HG03432 (cell line): Measurements from ENCODE around the gene TAF11L14.
"Not testable (repeated sequence)": the region's sequence is repeated elsewhere in the genome, so short reads cannot be mapped to it uniquely, and the experiment has no call there.

ENCODE experiments used
- ATAC-seq: cut with Tn5 transposase; IDR thresholded peaks from one replicate; pipeline ENCODE4 v1.9.1; 2021; ENCODE audit warnings: mild to moderate bottlenecking, moderate library complexity; ENCODE audit not compliant: unreplicated experiment

TAF11L14 gene

GRCh38 chr5:17634160-17634559 is at the start of gene TAF11L14:
Gene TAF11L14, plus strand, starts transcription at chr5:17634460.
- no peak for ATAC-seq

- ATAC-seq, result not testable (repeated sequence)
These were observed 48.6 kb upstream of the TAF11L14 start, which contains the start of gene TAF11L7 for GRCh38 chr5:17585658-17586057. Gene TAF11L7, minus strand, starts transcription at chr5:17585758.

- not testable (repeated sequence) for ATAC-seq
These were observed 43.4 kb upstream of the TAF11L14 start, which contains the start of gene TAF11L8 for GRCh38 chr5:17590860-17591259. Gene TAF11L8, minus strand, starts transcription at chr5:17590960.

GRCh38 chr5:17594255-17594654 is 40.0 kb upstream of the TAF11L14 start, which contains the start of gene TAF11L9:
Gene TAF11L9, minus strand, starts transcription at chr5:17594394.
- not testable (repeated sequence) for ATAC-seq

GRCh38 chr5:17597728-17598127 is 36.5 kb upstream of the TAF11L14 start, which contains the start of gene TAF11L10:
Gene TAF11L10, minus strand, starts transcription at chr5:17597828.
- not testable (repeated sequence) for ATAC-seq

GRCh38 chr5:17603880-17604279 is 30.4 kb upstream of the TAF11L14 start, which contains the start of gene TAF11L11:
Gene TAF11L11, plus strand, starts transcription at chr5:17604183.
- ATAC-seq, result not testable (repeated sequence)

- no peak for ATAC-seq
These were observed 29.3 kb upstream of the TAF11L14 start for GRCh38 chr5:17604951-17605350.

GRCh38 chr5:17607461-17607860 is 26.8 kb upstream of the TAF11L14 start:
- ATAC-seq, result not testable (repeated sequence)

GRCh38 chr5:17610092-17610491 is 24.2 kb upstream of the TAF11L14 start, which contains the start of gene TAF11L12:
Gene TAF11L12, plus strand, starts transcription at chr5:17610392.
- not testable (repeated sequence) for ATAC-seq

- no peak for ATAC-seq
These were observed 19.2 kb upstream of the TAF11L14 start for GRCh38 chr5:17614872-17615605.

- no peak for ATAC-seq
These were observed 14.9 kb upstream of the TAF11L14 start for GRCh38 chr5:17619354-17619753.

- ATAC-seq, result no peak
These were observed 13.6 kb upstream of the TAF11L14 start for GRCh38 chr5:17620627-17621026.

GRCh38 chr5:17625686-17626085 is 8.6 kb upstream of the TAF11L14 start:
- no peak for ATAC-seq

- ATAC-seq, result not testable (repeated sequence)
These were observed 2.5 kb upstream of the TAF11L14 start, which contains the start of gene TAF11L13 for GRCh38 chr5:17631788-17632187. Gene TAF11L13, plus strand, starts transcription at chr5:17632088.

- ATAC-seq, result not testable (repeated sequence)
These were observed 15.0 kb downstream of the TAF11L14 start for GRCh38 chr5:17649232-17649631.

- not testable (repeated sequence) for ATAC-seq
These were observed 21.0 kb downstream of the TAF11L14 start for GRCh38 chr5:17655201-17655759.

GRCh38 chr5:17655921-17656320 is 21.7 kb downstream of the TAF11L14 start:
- no peak for ATAC-seq

GRCh38 chr5:17663182-17663581 is 28.9 kb downstream of the TAF11L14 start:
- ATAC-seq, result no peak

GRCh38 chr5:17665836-17666235 is 31.6 kb downstream of the TAF11L14 start:
- ATAC-seq, result no peak

GRCh38 chr5:17666726-17667235 is 32.5 kb downstream of the TAF11L14 start:
- no peak for ATAC-seq

GRCh38 chr5:17670353-17670752 is 36.1 kb downstream of the TAF11L14 start:
- no peak for ATAC-seq
